H1 (cell line): ENCODE results near the gene OMA1. TPM values are rescaled to one million over a fixed set of nuclear protein-coding genes. Genes with fewer than 3 reads are reported as not detected.

Source experiments
- CTCF ChIA-PET: fragments of 300-600 bp; sonication (Branson Sonifier 250); formaldehyde crosslinking; loops from one replicate; lab custom pipeline; 2021; ENCODE audit not compliant: partially characterized antibody; lab: Charles Lee
- POLR2A ChIA-PET: fragments of 300-600 bp; sonication (Branson Sonifier 250); formaldehyde crosslinking; loops from one replicate; lab custom pipeline; 2021; ENCODE audit warnings: inconsistent platforms; ENCODE audit not compliant: partially characterized antibody; lab: Charles Lee
- DNase-seq, 2 experiments: peaks; one replicate each; pipeline versions ENCODE4 v3.0.0 to v3.0.0-alpha.2; 2010 to 2022; ENCODE audit warnings: low spot score in 2 of 2, low read depth in 1 of 2, mixed read lengths in 1 of 2
- FAIRE-seq: peaks from 2 replicates; lab custom pipeline; 2011; peaks lifted over from hg19 to GRCh38; lab: Jason Lieb, UNC
- H2AFZ ChIP-seq: 2 replicates; pipeline ENCODE4 v1.8.1; 2012; ENCODE audit warnings: low read length, inconsistent platforms
- H2AK5ac ChIP-seq: 2 replicates; pipeline ENCODE4 v1.6.1; 2013; ENCODE audit warnings: low read depth, low read length
- H2BK120ac ChIP-seq: replicated peaks from 2 replicates; pipeline ENCODE3; 2013; ENCODE audit warnings: low read depth, low read length, inconsistent platforms
- H2BK12ac ChIP-seq: 2 replicates; pipeline ENCODE4 v1.6.1; 2013; ENCODE audit warnings: low read depth, low read length
- H2BK15ac ChIP-seq: 2 replicates; pipeline ENCODE4 v1.6.1; 2013; ENCODE audit warnings: low read length
- H2BK20ac ChIP-seq: 2 replicates; pipeline ENCODE4 v1.6.1; 2013; ENCODE audit warnings: low read length
- H2BK5ac ChIP-seq: 2 replicates; pipeline ENCODE4 v1.6.1; 2013; ENCODE audit warnings: low read depth, low read length
- H3K14ac ChIP-seq: 2 replicates; pipeline ENCODE4 v1.6.1; 2013; ENCODE audit warnings: inconsistent platforms; ENCODE audit not compliant: insufficient read length
- H3K18ac ChIP-seq: 2 replicates; pipeline ENCODE4 v1.6.1; 2013; ENCODE audit warnings: low read length; ENCODE audit errors: extremely low read depth
- H3K23ac ChIP-seq: 2 replicates; pipeline ENCODE4 v1.6.1; 2013; ENCODE audit warnings: inconsistent platforms; ENCODE audit not compliant: insufficient read length
- H3K23me2 ChIP-seq: 2 replicates; pipeline ENCODE4 v1.6.1; 2013; ENCODE audit warnings: low read depth, low read length
- H3K27ac ChIP-seq: 2 replicates; pipeline ENCODE4 v1.6.1; 2011; ENCODE audit warnings: low read depth, low read length, inconsistent platforms
- H3K27me3 ChIP-seq, 4 experiments: replicated peaks in 1 of 4; 1 replicate in 1 of 4; 2 replicates in 3 of 4; pipeline versions ENCODE4 v1.6.1 to v1.8.1; 2011 to 2013; ENCODE audit warnings: low read length in 3 of 4, mild to moderate bottlenecking in 3 of 4, inconsistent platforms in 2 of 4, mixed read lengths in 2 of 4, moderate library complexity in 1 of 4; ENCODE audit not compliant: control insufficient read depth in 3 of 4, insufficient read depth in 3 of 4; ENCODE audit errors: extremely low read depth in 1 of 4
- H3K36me3 ChIP-seq, 4 experiments: 2 replicates each; pipeline versions ENCODE4 v1.6.1 to v1.8.1; 2011 to 2013; ENCODE audit warnings: mild to moderate bottlenecking in 4 of 4, low read length in 3 of 4, moderate library complexity in 2 of 4, control low read depth in 1 of 4, inconsistent platforms in 1 of 4; ENCODE audit not compliant: insufficient read depth in 4 of 4, control insufficient read depth in 2 of 4
- H3K4ac ChIP-seq: replicated peaks from 2 replicates; pipeline ENCODE3; 2013; ENCODE audit warnings: low read length, low read depth, mixed read lengths, inconsistent platforms; ENCODE audit not compliant: insufficient read length
- H3K4me1 ChIP-seq, 4 experiments: replicated peaks in 1 of 4; 1 replicate in 1 of 4; 2 replicates in 3 of 4; pipeline versions ENCODE4 v1.6.1 to v1.8.1; 2011 to 2013; ENCODE audit warnings: low read length in 3 of 4, inconsistent platforms in 2 of 4, mixed read lengths in 1 of 4; ENCODE audit not compliant: insufficient read depth in 4 of 4, control insufficient read depth in 3 of 4
- H3K4me2 ChIP-seq, 2 experiments: 2 replicates each; pipeline versions ENCODE4 v1.6.1 to v1.8.1; 2011 to 2013; ENCODE audit warnings: low read depth in 2 of 2, low read length in 2 of 2, control low read depth in 1 of 2, inconsistent platforms in 1 of 2, mild to moderate bottlenecking in 1 of 2; ENCODE audit not compliant: insufficient read depth in 1 of 2
- H3K4me3 ChIP-seq, 4 experiments: fragments of 200-600, 300-600 bp in 1 of 4; sonication (generic), shearing (Covaris generic), sonication (Bioruptor Twin) in 1 of 4; 2 replicates each; pipeline versions ENCODE4 v1.5.1 to v1.8.1; 2011 to 2016; ENCODE audit warnings: low read length in 4 of 4, low read depth in 3 of 4, control low read depth in 2 of 4, inconsistent platforms in 2 of 4, mild to moderate bottlenecking in 2 of 4, mixed read lengths in 1 of 4, moderate library complexity in 1 of 4; ENCODE audit not compliant: insufficient read depth in 2 of 4; ENCODE audit errors: extremely low read depth in 1 of 4
- H3K56ac ChIP-seq: replicated peaks from 2 replicates; pipeline ENCODE3; 2013; ENCODE audit warnings: low read depth, mild to moderate bottlenecking, mixed read lengths, low read length, inconsistent platforms; ENCODE audit not compliant: insufficient read length
- H3K79me1 ChIP-seq: 2 replicates; pipeline ENCODE4 v1.6.1; 2013; ENCODE audit warnings: low read depth, low read length, control low read depth
- H3K79me2 ChIP-seq, 2 experiments: 2 replicates each; pipeline versions ENCODE4 v1.6.1 to v1.8.1; 2012 to 2013; ENCODE audit warnings: low read length in 2 of 2, mild to moderate bottlenecking in 2 of 2, inconsistent platforms in 1 of 2; ENCODE audit not compliant: insufficient read depth in 2 of 2, control insufficient read depth in 1 of 2
- H3K9ac ChIP-seq, 4 experiments: replicated peaks in 1 of 4; 1 replicate in 1 of 4; 2 replicates in 3 of 4; pipeline versions ENCODE4 v1.6.1 to v1.8.1; 2011 to 2013; ENCODE audit warnings: low read depth in 3 of 4, low read length in 3 of 4, control low read depth in 2 of 4, mild to moderate bottlenecking in 2 of 4, moderate library complexity in 2 of 4, inconsistent platforms in 1 of 4; ENCODE audit errors: extremely low read depth in 1 of 4
- H3K9me3 ChIP-seq, 2 experiments: 2 replicates each; pipeline versions ENCODE4 v1.6.1 to v1.8.1; 2012 to 2013; ENCODE audit warnings: mild to moderate bottlenecking in 2 of 2, moderate library complexity in 2 of 2, control low read depth in 1 of 2, inconsistent platforms in 1 of 2, low read depth in 1 of 2, low read length in 1 of 2, mixed read lengths in 1 of 2; ENCODE audit not compliant: insufficient read depth in 2 of 2
- H4K20me1 ChIP-seq, 2 experiments: replicated peaks in 1 of 2; 2 replicates each; pipeline versions ENCODE3 to v1.8.1; 2011 to 2013; ENCODE audit warnings: inconsistent platforms in 2 of 2, low read length in 2 of 2, mild to moderate bottlenecking in 1 of 2; ENCODE audit not compliant: insufficient read depth in 2 of 2, control insufficient read depth in 1 of 2
- H4K5ac ChIP-seq: 2 replicates; pipeline ENCODE4 v1.6.1; 2013; ENCODE audit warnings: low read length, low read depth, mixed read lengths, inconsistent platforms; ENCODE audit not compliant: insufficient read length
- H4K8ac ChIP-seq: 2 replicates; pipeline ENCODE4 v1.8.0; 2013; ENCODE audit warnings: mild to moderate bottlenecking, moderate library complexity, low read length, inconsistent platforms; ENCODE audit not compliant: insufficient read depth; ENCODE audit errors: extremely low read depth
- H4K91ac ChIP-seq: replicated peaks from 2 replicates; pipeline ENCODE3; 2013; ENCODE audit warnings: low read length, mixed read lengths, inconsistent platforms; ENCODE audit not compliant: insufficient read length
- JUND ChIP-seq: IDR thresholded peaks from 2 replicates; pipeline ENCODE4 v1.6.1; 2011; ENCODE audit warnings: mild to moderate bottlenecking, improper control_type of control experiment, low read length
- polyA plus RNA-seq, 7 experiments: library from polyadenylated mRNA; depleted of rRNA in 3 of 7; stranded (reverse) in 5 of 7; unstranded in 2 of 7; fragments of >200 nt in 5 of 7; fragments of 200-250 nt in 2 of 7; gene quantifications; 1 replicate in 5 of 7; 2 replicates in 1 of 7; 4 replicates in 1 of 7; pipeline versions ENCODE4 v1.2.1 to v1.2.3, GENCODE V29; 2011 to 2013; ENCODE audit warnings: missing spikeins in 2 of 7, mixed read lengths in 2 of 7
- total RNA-seq: library from RNA; stranded (reverse); fragmentation: NEBNext Ultra II Directional; extraction: Animal tissue kit (Norgen Biotek cat#: 25700); gene quantifications from 2 replicates; pipeline ENCODE4 v1.2.1, GENCODE V29; 2021
- TF ChIP-seq, protein P1 (sequence below): IDR thresholded peaks from 2 replicates; pipeline ENCODE4 v1.6.1; 2012; ENCODE audit warnings: inconsistent platforms

Gene OMA1
- total and polyA plus RNA-seq, 2 of the 8 experiments (the other 6 are each of a cell fraction or from before 2014, with no cell fraction given) = 7.7 to 11.7 TPM

GRCh38 chr1:58502519-58502918 is 44.0 kb downstream of the OMA1 start:
- H2BK120ac ChIP-seq = no peak overlapping the region
- no peak overlapping the region for H4K8ac ChIP-seq
- H3K14ac ChIP-seq = no peak overlapping the region
- DNase-seq (no peak), FAIRE-seq (no peak)
- H3K56ac ChIP-seq = no peak overlapping the region
- no peak overlapping the region for H3K4ac ChIP-seq
- H3K79me2 ChIP-seq = no peaks in the 10 kb centered on the region
- no peaks in the 10 kb centered on the region for H3K23me2 ChIP-seq
- no peak overlapping the region for H2BK20ac ChIP-seq
- H3K9ac ChIP-seq = no peak overlapping the region
- H3K4me3 ChIP-seq = no peak overlapping the region
- H3K27me3 ChIP-seq = no peaks in the 10 kb centered on the region
- no peak overlapping the region for H2AK5ac ChIP-seq
- H3K4me1 ChIP-seq = peaks cover 0 to 2% (median 0%) of the 10 kb centered on the region in 4 experiments; a peak in 3 of 7 replicates
- no peak overlapping the region for H2BK5ac ChIP-seq
- no peak overlapping the region for H2BK12ac ChIP-seq
- no peak overlapping the region for H3K27ac ChIP-seq
- no peak overlapping the region for H4K5ac ChIP-seq
- H3K18ac ChIP-seq = no peak overlapping the region
- no peak overlapping the region for H3K4me2 ChIP-seq
- H4K20me1 ChIP-seq = no peaks in the 10 kb centered on the region
- ChIA-PET CTCF (no interaction called here), POLR2A (no interaction called here)
- H3K36me3 ChIP-seq = no peaks in the 10 kb centered on the region
- no peak overlapping the region for H4K91ac ChIP-seq
- H3K79me1 ChIP-seq = no peaks in the 10 kb centered on the region
- H2BK15ac ChIP-seq = no peak overlapping the region
- no peaks in the 10 kb centered on the region for H3K9me3 ChIP-seq
- H3K23ac ChIP-seq = no peak overlapping the region
- no peak overlapping the region for H2AFZ ChIP-seq
- TF ChIP-seq, protein P1, sequence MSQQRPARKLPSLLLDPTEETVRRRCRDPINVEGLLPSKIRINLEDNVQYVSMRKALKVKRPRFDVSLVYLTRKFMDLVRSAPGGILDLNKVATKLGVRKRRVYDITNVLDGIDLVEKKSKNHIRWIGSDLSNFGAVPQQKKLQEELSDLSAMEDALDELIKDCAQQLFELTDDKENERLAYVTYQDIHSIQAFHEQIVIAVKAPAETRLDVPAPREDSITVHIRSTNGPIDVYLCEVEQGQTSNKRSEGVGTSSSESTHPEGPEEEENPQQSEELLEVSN = no peak
- no peak for TF ChIP-seq JUND
